GM18502 (cell line): ENCODE measurements around the gene TYW1.
"Not testable (repeated sequence)": the region's sequence is repeated elsewhere in the genome, so short reads cannot be mapped to it uniquely, and the experiment has no call there.

Experiments
- ATAC-seq: cut with Tn5 transposase; IDR thresholded peaks from one replicate; pipeline ENCODE4 v1.9.1; 2021; ENCODE audit warnings: mild to moderate bottlenecking; ENCODE audit not compliant: unreplicated experiment, poor library complexity

Gene TYW1

GRCh38 chr7:66994691-66995049 is 2.0 kb upstream of the TYW1 start:
- ATAC-seq: peak; percentile 38

- ATAC-seq: peak; percentile 64
Observed at GRCh38 chr7:66995050-66995776, 1.4 kb upstream of the TYW1 start, which contains the start of gene SBDS. SBDS (minus strand) TSS chr7:66995586; CDS start chr7:66995417, 169 bp downstream.

GRCh38 chr7:67000601-67001258 is 4.1 kb downstream of the TYW1 start:
- ATAC-seq: not testable (repeated sequence)

GRCh38 chr7:67004145-67004544 is 7.5 kb downstream of the TYW1 start:
- ATAC-seq: not testable (repeated sequence)

GRCh38 chr7:67006965-67007364 is 10.3 kb downstream of the TYW1 start:
- no peak for ATAC-seq

- no peak for ATAC-seq
Observed at GRCh38 chr7:67008260-67008659, 11.6 kb downstream of the TYW1 start.

- not testable (repeated sequence) for ATAC-seq
Observed at GRCh38 chr7:67009677-67010076, 13.0 kb downstream of the TYW1 start.

- ATAC-seq: not testable (repeated sequence)
Observed at GRCh38 chr7:67014076-67014622, 17.5 kb downstream of the TYW1 start.

GRCh38 chr7:67017971-67018370 is 21.3 kb downstream of the TYW1 start:
- ATAC-seq: not testable (repeated sequence)

GRCh38 chr7:67018940-67019339 is 22.3 kb downstream of the TYW1 start:
- no peak for ATAC-seq

- ATAC-seq: no peak
Observed at GRCh38 chr7:67019562-67020390, 23.1 kb downstream of the TYW1 start.

- no peak for ATAC-seq
Observed at GRCh38 chr7:67021260-67021659, 24.6 kb downstream of the TYW1 start.

- ATAC-seq: no peak
Observed at GRCh38 chr7:67022511-67022910, 25.9 kb downstream of the TYW1 start.

GRCh38 chr7:67025459-67025858 is 28.8 kb downstream of the TYW1 start:
- ATAC-seq: not testable (repeated sequence)

GRCh38 chr7:67031685-67032084 is 35.1 kb downstream of the TYW1 start:
- ATAC-seq: not testable (repeated sequence)

- ATAC-seq: no peak
Observed at GRCh38 chr7:67033251-67033650, 36.6 kb downstream of the TYW1 start.

GRCh38 chr7:67036432-67037395 is 40.1 kb downstream of the TYW1 start:
- ATAC-seq: not testable (repeated sequence)

GRCh38 chr7:67040832-67041231 is 44.2 kb downstream of the TYW1 start:
- not testable (repeated sequence) for ATAC-seq

GRCh38 chr7:67042781-67043558 is 46.3 kb downstream of the TYW1 start:
- ATAC-seq: not testable (repeated sequence)
